Measurements from ENCODE around the gene GDAP2.

GRCh38 chr1:117933769-117934168 lies 4.3 kb upstream of the GDAP2 start:
- TF ChIP-seq, protein P1, sequence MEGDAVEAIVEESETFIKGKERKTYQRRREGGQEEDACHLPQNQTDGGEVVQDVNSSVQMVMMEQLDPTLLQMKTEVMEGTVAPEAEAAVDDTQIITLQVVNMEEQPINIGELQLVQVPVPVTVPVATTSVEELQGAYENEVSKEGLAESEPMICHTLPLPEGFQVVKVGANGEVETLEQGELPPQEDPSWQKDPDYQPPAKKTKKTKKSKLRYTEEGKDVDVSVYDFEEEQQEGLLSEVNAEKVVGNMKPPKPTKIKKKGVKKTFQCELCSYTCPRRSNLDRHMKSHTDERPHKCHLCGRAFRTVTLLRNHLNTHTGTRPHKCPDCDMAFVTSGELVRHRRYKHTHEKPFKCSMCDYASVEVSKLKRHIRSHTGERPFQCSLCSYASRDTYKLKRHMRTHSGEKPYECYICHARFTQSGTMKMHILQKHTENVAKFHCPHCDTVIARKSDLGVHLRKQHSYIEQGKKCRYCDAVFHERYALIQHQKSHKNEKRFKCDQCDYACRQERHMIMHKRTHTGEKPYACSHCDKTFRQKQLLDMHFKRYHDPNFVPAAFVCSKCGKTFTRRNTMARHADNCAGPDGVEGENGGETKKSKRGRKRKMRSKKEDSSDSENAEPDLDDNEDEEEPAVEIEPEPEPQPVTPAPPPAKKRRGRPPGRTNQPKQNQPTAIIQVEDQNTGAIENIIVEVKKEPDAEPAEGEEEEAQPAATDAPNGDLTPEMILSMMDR (IDR thresholded peaks at IDR 0.05) = no peak
- no peak for TF ChIP-seq POLR2A (IDR thresholded peaks at IDR 0.05)
